HepG2 (cell line): ENCODE results near the gene MCF2L. TPM values are rescaled to one million over a fixed set of nuclear protein-coding genes. Genes with fewer than 3 reads are reported as not detected.
A peak's percentile ranks its signal among the peaks of the same experiment; 100 is the strongest.

Experiments
- ATAC-seq: fragments of 200-7000 bp; cut with Tn5 transposase; 3 replicates; pipeline ENCODE4 v1.9.1; 2020; ENCODE audit warnings: mild to moderate bottlenecking, moderate library complexity
- BruUV-seq: library from RNA; stranded (reverse); fragments of 400-500 nt; replicated peaks from 2 replicates; lab custom pipeline; 2021; lab: Mats Ljungman, UMichigan
- CTCF ChIA-PET: fragments of 300-600 bp; formaldehyde crosslinking; extraction: SDS; loops from one replicate; lab custom pipeline; 2021; ENCODE audit warnings: low total read pairs, inconsistent platforms, low intra/inter-chr PET ratio; lab: Yijun Ruan, JAX
- POLR2A ChIA-PET: fragments of 350-600 bp; sonication (Branson Sonifier 250); formaldehyde crosslinking; loops from one replicate; lab custom pipeline; 2020; ENCODE audit warnings: antibody characterized with exemption, inconsistent platforms; lab: Yijun Ruan, JAX
- DNase-seq: peaks from one replicate; pipeline ENCODE4 v3.0.0-alpha.2; 2015; ENCODE audit warnings: low spot score
- FAIRE-seq: peaks from 3 replicates; lab custom pipeline; 2011; peaks lifted over from hg19 to GRCh38; lab: Jason Lieb, UNC
- H2AFZ ChIP-seq: one replicate; pipeline ENCODE4 v1.6.1; 2011; ENCODE audit warnings: low read length, inconsistent platforms
- H3K27ac ChIP-seq: fragments of 300-600 bp; 3 replicates; pipeline ENCODE4 v1.8.0; 2011; ENCODE audit warnings: mixed run types, mild to moderate bottlenecking, mixed read lengths, low read length, inconsistent platforms; ENCODE audit not compliant: insufficient read depth; ENCODE audit errors: extremely low read length
- H3K27me3 ChIP-seq, 2 experiments: fragments of 200-600 bp in 1 of 2; 2 replicates in 1 of 2; 3 replicates in 1 of 2; pipeline versions ENCODE4 v1.6.0 to v1.8.0; 2011; ENCODE audit warnings: low read length in 2 of 2, mild to moderate bottlenecking in 2 of 2, moderate library complexity in 2 of 2, inconsistent platforms in 1 of 2; ENCODE audit not compliant: insufficient read depth in 2 of 2, control insufficient read depth in 1 of 2
- H3K36me3 ChIP-seq, 2 experiments: fragments of 200-600 bp in 1 of 2; replicated peaks in 1 of 2; 2 replicates in 1 of 2; 3 replicates in 1 of 2; pipeline versions ENCODE4 v1.5.1 to v1.8.0; 2011; ENCODE audit warnings: low read length in 2 of 2, inconsistent platforms in 1 of 2; ENCODE audit not compliant: insufficient read depth in 2 of 2, control insufficient read depth in 1 of 2
- H3K4me1 ChIP-seq: 2 replicates; pipeline ENCODE4 v1.5.1; 2012; ENCODE audit warnings: low read length, inconsistent platforms; ENCODE audit not compliant: insufficient read depth
- H3K4me2 ChIP-seq: 2 replicates; pipeline ENCODE4 v1.6.0; 2011; ENCODE audit warnings: low read depth, low read length, inconsistent platforms
- H3K4me3 ChIP-seq, 3 experiments: fragments of 200-600 bp in 1 of 3; sonication (generic), shearing (Covaris generic) in 1 of 3; replicated peaks in 1 of 3; 2 replicates each; pipeline ENCODE4 v1.5.1; 2011 to 2016; ENCODE audit warnings: low read length in 3 of 3, inconsistent platforms in 2 of 3, low read depth in 2 of 3, mild to moderate bottlenecking in 2 of 3, control low read depth in 1 of 3, mixed read lengths in 1 of 3; ENCODE audit not compliant: insufficient read depth in 1 of 3
- H3K79me2 ChIP-seq: one replicate; pipeline ENCODE4 v1.6.1; 2011; ENCODE audit warnings: low read length, inconsistent platforms; ENCODE audit not compliant: insufficient read depth
- H3K9ac ChIP-seq: 2 replicates; pipeline ENCODE4 v1.6.0; 2011; ENCODE audit warnings: mild to moderate bottlenecking, low read depth, low read length, inconsistent platforms; ENCODE audit not compliant: insufficient read depth
- H3K9me3 ChIP-seq: 2 replicates; pipeline ENCODE4 v1.5.1; 2012; ENCODE audit warnings: mild to moderate bottlenecking, low read length
- H4K20me1 ChIP-seq: 2 replicates; pipeline ENCODE4 v1.6.0; 2011; ENCODE audit warnings: inconsistent platforms, mild to moderate bottlenecking, low read length, moderate library complexity; ENCODE audit not compliant: insufficient read depth
- CENPBD1 ChIP-seq: sonication (generic); formaldehyde crosslinking; IDR thresholded peaks from 2 replicates; pipeline ENCODE4 v1.8.0; 2022; ENCODE audit warnings: missing genetic modification reagents, low read depth, mild to moderate bottlenecking, borderline replicate concordance
- GTF3A ChIP-seq: sonication (generic); formaldehyde crosslinking; conservative IDR thresholded peaks from 2 replicates; pipeline ENCODE4 v1.4.0; 2020; ENCODE audit warnings: mild to moderate bottlenecking, missing genetic modification reagents
- HNF1B ChIP-seq: sonication (generic); formaldehyde crosslinking; IDR thresholded peaks from 2 replicates; pipeline ENCODE4 v1.5.1; 2020; ENCODE audit warnings: mild to moderate bottlenecking, moderate library complexity, missing genetic modification reagents
- KDM3A ChIP-seq: IDR thresholded peaks from 2 replicates; pipeline ENCODE4 v1.6.1; 2018; ENCODE audit warnings: low read depth, missing compliant biosample characterization
- LCORL ChIP-seq, 2 experiments: fragments of 450-650 bp in 1 of 2; sonication (generic) in 1 of 2; formaldehyde crosslinking in 1 of 2; IDR thresholded peaks; 2 replicates each; pipeline versions ENCODE4 v1.5.0 to v1.6.1; 2017 to 2020; ENCODE audit warnings: antibody characterized with exemption in 1 of 2, missing genetic modification reagents in 1 of 2
- MED1 ChIP-seq: sonication (generic); formaldehyde crosslinking; IDR thresholded peaks from 2 replicates; pipeline ENCODE4 v1.4.0; 2020; ENCODE audit warnings: missing genetic modification reagents
- TOE1 ChIP-seq: sonication (generic); formaldehyde crosslinking; IDR thresholded peaks from 2 replicates; pipeline ENCODE4 v1.4.0; 2020; ENCODE audit warnings: mild to moderate bottlenecking, missing genetic modification reagents
- ZNF589 ChIP-seq: sonication (generic); formaldehyde crosslinking; conservative IDR thresholded peaks from 2 replicates; pipeline ENCODE4 v1.8.0; 2022; ENCODE audit warnings: mild to moderate bottlenecking, moderate library complexity, missing genetic modification reagents
- ZNF83 ChIP-seq: sonication (generic); formaldehyde crosslinking; IDR thresholded peaks from 2 replicates; pipeline ENCODE4 v1.4.0; 2020; ENCODE audit warnings: missing genetic modification reagents, mild to moderate bottlenecking, borderline replicate concordance
- WGBS: methylation state at CpG from one replicate; pipeline ENCODE4 v1.1.6; 2017; ENCODE audit warnings: low lambda C conversion rate; 5-methylcytosine and 5-hydroxymethylcytosine counted together
- in situ Hi-C: cut with HindIII; loops from 2 replicates; pipeline ENCODE4 v1.10.0; 2017; ENCODE audit warnings: low pct_unique_long_range_greater_than_20kb; ENCODE audit not compliant: extremely low pct_ligation_motif_present
- intact Hi-C: fragments of 100-400 bp; cut with micrococcal nuclease; formaldehyde crosslinking; loops from one replicate; pipeline ENCODE4 v1.10.0; 2022; ENCODE audit not compliant: unreplicated experiment
- polyA plus RNA-seq, 8 experiments: library from polyadenylated mRNA; depleted of rRNA in 3 of 8; stranded (reverse) in 7 of 8; unstranded in 1 of 8; fragments of >200 nt; fragmentation: Illumina TruSeq in 4 of 8; extraction: Trizol in 4 of 8; gene quantifications; 2 replicates each; pipeline versions ENCODE4 v1.2.1 to v1.2.3, GENCODE V29; 2011 to 2016; ENCODE audit warnings: low read depth in 4 of 8, missing spikeins in 1 of 8, mixed read lengths in 1 of 8; ENCODE audit not compliant: insufficient read depth in 1 of 8
- total RNA-seq, 5 experiments: library from RNA; depleted of rRNA; stranded (reverse); fragments of >200 nt; fragmentation: Illumina TruSeq; extraction: Trizol; gene quantifications; 2 replicates each; pipeline ENCODE4 v1.2.3, GENCODE V29; 2016; ENCODE audit warnings: low read depth in 1 of 5

The MCF2L gene
- total and polyA plus RNA-seq, 2 of the 13 experiments (the other 11 are each of a cell fraction or from before 2014, with no cell fraction given), result 19.4 to 28.4 TPM

- Histone ChIP-seq H2AFZ (no peak overlapping the region), H3K27ac (no peak overlapping the region), H3K9ac (no peak overlapping the region), H3K36me3 (peaks cover 13 to 39% of the 10 kb centered on the region in 2 experiments; a peak in 4 of 5 replicates), H3K4me1 (no peaks in the 10 kb centered on the region), H3K27me3 (no peaks in the 10 kb centered on the region), H4K20me1 (no peaks in the 10 kb centered on the region), H3K4me2 (no peak overlapping the region), H3K4me3 (no peak overlapping the region), H3K79me2 (no peaks in the 10 kb centered on the region), H3K9me3 (no peaks in the 10 kb centered on the region)
- FAIRE-seq (no peak), DNase-seq (no peak), ATAC-seq (peak; percentile 14; the same call in 2 of the 3 replicates)
- no peak for TF ChIP-seq HNF1B (CRISPR knock-in tag)
- no TSS peak for BruUV-seq
- whole genome bisulfite sequencing, result 97% methylated on average over 6 of the region's 19 CpGs
- intact Hi-C loops (no loop called here), in situ Hi-C loops (no loop called here)
- ChIA-PET CTCF (no interaction called here), POLR2A (no interaction called here)
Observed at GRCh38 chr13:113066746-113067145, 97.7 kb downstream of the MCF2L start.

GRCh38 chr13:113069861-113070805, 101.1 kb downstream of the MCF2L start:
- Histone ChIP-seq H3K79me2 (no peaks in the 10 kb centered on the region), H2AFZ (no peak overlapping the region), H3K4me3 (no peak overlapping the region), H3K27me3 (no peaks in the 10 kb centered on the region), H3K9me3 (no peaks in the 10 kb centered on the region), H3K4me1 (no peaks in the 10 kb centered on the region), H3K4me2 (no peak overlapping the region), H4K20me1 (no peaks in the 10 kb centered on the region), H3K36me3 (peaks cover 12 to 43% of the 10 kb centered on the region in 2 experiments; a peak in 4 of 5 replicates), H3K9ac (no peak overlapping the region), H3K27ac (no peak overlapping the region)
- BruUV-seq, result no TSS peak
- CTCF ChIA-PET, result no interaction called here
- WGBS, result 98% methylated on average over 32 of the region's 41 CpGs
- DNase-seq (no peak), ATAC-seq (no peak), FAIRE-seq (no peak)
- POLR2A ChIA-PET, result no interaction called here
- in situ Hi-C loops, result no loop called here
- intact Hi-C loops, result no loop called here
- TF ChIP-seq ZNF83 (CRISPR knock-in tag), result no peak
- TF ChIP-seq LCORL (IDR thresholded peaks at IDR 0.05), result no peak
- TF ChIP-seq LCORL (CRISPR knock-in tag; IDR thresholded peaks at IDR 0.05), result no peak
- TF ChIP-seq MED1, result no peak
- no peak for TF ChIP-seq TOE1 (CRISPR knock-in tag)
- no peak for TF ChIP-seq GTF3A (CRISPR knock-in tag)
- TF ChIP-seq CENPBD1 (CRISPR knock-in tag), result no peak
- TF ChIP-seq ZNF589 (CRISPR knock-in tag), result no peak
- no peak for TF ChIP-seq KDM3A (CRISPR knock-in tag)
